ENCODE results near the gene IGLON5.

The IGLON5 gene

GRCh38 chr19:51354103-51354741 is 42.8 kb downstream of the IGLON5 start:
- DNase-seq, result no peak
- in situ Hi-C loops (cut with HindIII; ENCODE audit: low pct_ligation_motif_present, low pct_unique_long_range_greater_than_20kb, low sequenced_read_pairs), result no loop called here

GRCh38 chr19:51354742-51355148 is 43.3 kb downstream of the IGLON5 start:
- in situ Hi-C loops (cut with HindIII; ENCODE audit: low pct_ligation_motif_present, low pct_unique_long_range_greater_than_20kb, low sequenced_read_pairs), result no loop called here
- no peak for DNase-seq

- DNase-seq, result no peak
- in situ Hi-C loops (cut with HindIII; ENCODE audit: low pct_ligation_motif_present, low pct_unique_long_range_greater_than_20kb, low sequenced_read_pairs), result no loop called here
Observed at GRCh38 chr19:51356159-51356801, 44.8 kb downstream of the IGLON5 start.

GRCh38 chr19:51357952-51358351 is 46.5 kb downstream of the IGLON5 start:
- in situ Hi-C loops (cut with HindIII; ENCODE audit: low pct_ligation_motif_present, low pct_unique_long_range_greater_than_20kb, low sequenced_read_pairs), result no loop called here
- DNase-seq, result no peak

GRCh38 chr19:51359294-51359693 is 47.9 kb downstream of the IGLON5 start:
- DNase-seq, result no peak
- in situ Hi-C loops (cut with HindIII; ENCODE audit: low pct_ligation_motif_present, low pct_unique_long_range_greater_than_20kb, low sequenced_read_pairs), result no loop called here

GRCh38 chr19:51361239-51361638 is 49.8 kb downstream of the IGLON5 start:
- no peak for DNase-seq
- in situ Hi-C loops (cut with HindIII; ENCODE audit: low pct_ligation_motif_present, low pct_unique_long_range_greater_than_20kb, low sequenced_read_pairs), result no loop called here

GRCh38 chr19:51364200-51365106 is 53.0 kb downstream of the IGLON5 start:
- in situ Hi-C loops (cut with HindIII; ENCODE audit: low pct_ligation_motif_present, low pct_unique_long_range_greater_than_20kb, low sequenced_read_pairs), result no loop called here

GRCh38 chr19:51365211-51365964 is 53.9 kb downstream of the IGLON5 start:
- in situ Hi-C loops (cut with HindIII; ENCODE audit: low pct_ligation_motif_present, low pct_unique_long_range_greater_than_20kb, low sequenced_read_pairs), result no loop called here
- peak; percentile 23 for DNase-seq

More at GRCh38 chr19:51364200-51365106, 53.0 kb downstream of the IGLON5 start:
- no peak for DNase-seq

GRCh38 chr19:51365965-51366388 is 54.5 kb downstream of the IGLON5 start, which contains the start of gene ETFB:
TSS of gene ETFB (minus strand) at chr19:51366388. CDS start at chr19:51366326, 62 bp downstream.
- in situ Hi-C loops (cut with HindIII; ENCODE audit: low pct_ligation_motif_present, low pct_unique_long_range_greater_than_20kb, low sequenced_read_pairs), result no loop called here
- no peak for DNase-seq

- peak; percentile 96 for DNase-seq
- in situ Hi-C loops (cut with HindIII; ENCODE audit: low pct_ligation_motif_present, low pct_unique_long_range_greater_than_20kb, low sequenced_read_pairs), result no loop called here
Observed at GRCh38 chr19:51366389-51367254, 55.2 kb downstream of the IGLON5 start.

GRCh38 chr19:51367255-51367564 is 55.8 kb downstream of the IGLON5 start:
- DNase-seq, result no peak
- in situ Hi-C loops (cut with HindIII; ENCODE audit: low pct_ligation_motif_present, low pct_unique_long_range_greater_than_20kb, low sequenced_read_pairs), result no loop called here

- DNase-seq, result peak; percentile 94
Observed at GRCh38 chr19:51367565-51368365, 56.3 kb downstream of the IGLON5 start.

GRCh38 chr19:51368366-51369282 is 57.2 kb downstream of the IGLON5 start, which contains the start of gene CLDND2:
TSS of gene CLDND2 (minus strand) at chr19:51369003. CDS start at chr19:51368577, 426 bp downstream.
- DNase-seq, result no peak
- in situ Hi-C loops (cut with HindIII; ENCODE audit: low pct_ligation_motif_present, low pct_unique_long_range_greater_than_20kb, low sequenced_read_pairs), result no loop called here

More at GRCh38 chr19:51367565-51368365, 56.3 kb downstream of the IGLON5 start:
- in situ Hi-C loops (cut with HindIII; ENCODE audit: low pct_ligation_motif_present, low pct_unique_long_range_greater_than_20kb, low sequenced_read_pairs), result no loop called here

GRCh38 chr19:51370230-51370629 is 58.8 kb downstream of the IGLON5 start:
- DNase-seq, result no peak
- in situ Hi-C loops (cut with HindIII; ENCODE audit: low pct_ligation_motif_present, low pct_unique_long_range_greater_than_20kb, low sequenced_read_pairs), result no loop called here

- in situ Hi-C loops (cut with HindIII; ENCODE audit: low pct_ligation_motif_present, low pct_unique_long_range_greater_than_20kb, low sequenced_read_pairs), result no loop called here
- DNase-seq, result no peak
Observed at GRCh38 chr19:51371186-51371690, 59.8 kb downstream of the IGLON5 start.

Data from ACHN (cell line).